HG02970 (cell line): Measurements from ENCODE around the gene YIPF5.

ENCODE experiments used
- ATAC-seq: cut with Tn5 transposase; IDR thresholded peaks from one replicate; pipeline ENCODE4 v1.9.1; 2021; ENCODE audit warnings: mild to moderate bottlenecking, moderate library complexity, moderate number of reproducible peaks; ENCODE audit not compliant: unreplicated experiment, low FRiP score

The YIPF5 gene

DNA sequence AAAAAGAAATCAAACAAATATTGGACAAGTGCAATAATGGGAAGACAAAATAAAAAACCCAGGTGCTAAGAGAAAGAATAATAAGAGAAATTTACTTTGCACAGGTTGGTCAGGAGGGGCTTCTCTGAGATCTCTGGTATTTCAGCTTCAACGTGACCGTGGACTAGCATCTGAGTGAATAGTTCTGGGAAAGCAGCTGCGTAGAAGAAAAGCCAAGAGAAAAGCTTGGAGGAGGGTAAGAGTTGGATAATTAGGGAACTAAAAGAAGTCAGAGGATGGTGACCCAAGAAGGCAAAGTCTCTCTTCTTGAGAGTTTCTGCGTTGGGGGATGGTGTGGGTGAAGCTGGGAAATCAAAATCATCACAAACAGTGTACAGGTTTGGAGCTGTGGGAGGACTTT lies 41.6 kb downstream of the YIPF5 start:
- ATAC-seq = no peak

DNA sequence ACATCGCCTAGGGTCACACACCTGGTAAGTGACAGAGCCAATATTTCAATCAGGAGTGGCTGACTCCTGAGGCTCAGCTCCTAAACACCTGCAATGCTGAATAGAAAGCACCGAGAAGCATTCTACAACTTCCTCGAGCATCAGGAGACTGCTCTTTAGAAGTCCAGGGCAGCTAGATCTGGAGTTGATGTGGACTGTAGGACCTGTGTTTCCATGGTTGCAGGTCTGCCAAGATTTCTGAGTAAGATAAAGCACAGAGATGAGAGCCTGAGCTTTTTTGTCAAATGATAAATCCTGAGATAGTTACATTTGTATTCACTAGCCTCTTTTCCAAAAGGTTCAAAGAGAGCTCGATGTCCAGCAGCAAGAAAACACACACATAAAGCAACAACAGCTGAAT lies 43.8 kb downstream of the YIPF5 start:
- ATAC-seq = no peak

DNA sequence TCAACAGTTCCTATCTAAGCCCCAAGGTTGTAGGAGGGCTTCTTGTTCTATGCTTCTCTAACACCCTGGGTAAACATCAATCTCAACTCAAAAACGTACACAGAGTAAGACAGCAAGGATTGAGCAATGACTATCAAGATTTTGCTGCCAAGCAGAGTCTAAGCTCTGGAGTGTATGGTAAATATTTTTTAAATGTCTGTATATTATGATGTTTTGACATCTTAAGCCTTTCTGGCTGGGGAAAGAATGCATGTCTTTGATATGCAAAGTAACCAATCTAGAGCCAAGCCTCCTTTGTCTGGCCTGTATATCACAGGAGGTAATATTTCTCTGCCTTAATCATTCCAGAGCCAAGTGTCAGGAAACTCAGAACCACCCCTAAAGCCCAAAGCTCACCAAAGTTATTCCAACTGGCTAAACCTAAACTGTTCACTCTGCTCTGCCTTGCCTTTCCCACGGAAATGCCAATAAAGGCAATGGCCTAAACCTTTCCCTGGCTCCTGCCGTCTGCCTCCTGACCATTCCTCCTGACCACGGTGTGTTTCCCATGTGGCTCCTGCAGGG lies 45.2 kb downstream of the YIPF5 start:
- ATAC-seq = no peak

DNA sequence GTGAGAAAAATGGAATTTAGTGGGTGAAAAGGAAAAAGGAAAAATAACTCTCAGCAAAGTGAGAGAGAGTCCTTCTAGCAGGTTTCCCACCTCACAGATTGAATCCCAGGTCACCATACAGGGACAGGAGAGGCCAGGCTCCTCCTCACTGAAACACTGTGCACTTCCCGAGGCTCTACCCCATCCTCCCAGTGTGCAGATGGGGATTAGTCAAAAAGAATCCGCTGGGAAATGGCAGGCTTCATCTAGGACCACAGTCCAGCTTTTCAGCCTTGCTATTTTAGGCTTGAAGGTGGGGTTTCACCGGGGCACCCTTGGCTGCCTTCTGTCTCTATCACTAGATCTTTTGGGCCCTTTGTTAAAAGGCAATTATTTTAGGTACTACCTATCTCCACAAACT lies 47.8 kb downstream of the YIPF5 start:
- no peak for ATAC-seq

DNA sequence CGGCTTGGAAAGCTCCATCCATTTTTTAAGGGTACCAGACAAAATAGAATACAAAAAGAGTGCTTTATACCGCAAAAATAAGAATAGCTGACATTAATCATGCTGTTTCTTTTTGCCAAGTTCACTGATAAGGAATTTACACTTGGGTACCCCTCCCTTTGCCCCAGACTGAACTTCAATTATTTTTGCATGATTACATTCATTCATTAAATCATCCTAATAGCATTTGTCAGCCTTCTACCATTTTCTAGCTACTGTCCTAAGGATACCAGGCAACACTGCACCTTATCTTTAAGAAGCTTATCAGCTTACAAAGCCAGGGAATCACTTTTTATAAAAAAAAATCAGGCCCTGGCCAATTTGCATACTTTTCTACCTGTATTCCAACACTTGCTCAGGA lies 48.4 kb downstream of the YIPF5 start:
- ATAC-seq = no peak

DNA sequence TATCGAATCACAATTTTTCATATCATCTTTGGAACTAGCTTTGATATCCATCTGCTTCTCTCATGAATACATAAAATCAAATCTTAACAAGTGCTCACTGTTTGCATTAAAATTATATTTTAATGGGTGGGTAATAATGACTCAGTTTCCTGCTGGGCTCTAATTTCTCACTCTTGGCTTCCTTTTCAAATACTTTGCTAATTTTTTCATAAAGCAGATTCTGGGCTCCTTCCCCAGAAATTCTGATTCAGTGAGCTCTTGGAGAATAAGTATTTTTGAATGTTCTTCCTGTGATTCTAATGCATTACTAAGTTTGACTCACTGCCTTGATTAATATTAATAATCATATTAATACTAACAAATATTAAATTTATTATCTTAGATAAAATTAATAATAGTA lies 48.9 kb downstream of the YIPF5 start:
- no peak for ATAC-seq

DNA sequence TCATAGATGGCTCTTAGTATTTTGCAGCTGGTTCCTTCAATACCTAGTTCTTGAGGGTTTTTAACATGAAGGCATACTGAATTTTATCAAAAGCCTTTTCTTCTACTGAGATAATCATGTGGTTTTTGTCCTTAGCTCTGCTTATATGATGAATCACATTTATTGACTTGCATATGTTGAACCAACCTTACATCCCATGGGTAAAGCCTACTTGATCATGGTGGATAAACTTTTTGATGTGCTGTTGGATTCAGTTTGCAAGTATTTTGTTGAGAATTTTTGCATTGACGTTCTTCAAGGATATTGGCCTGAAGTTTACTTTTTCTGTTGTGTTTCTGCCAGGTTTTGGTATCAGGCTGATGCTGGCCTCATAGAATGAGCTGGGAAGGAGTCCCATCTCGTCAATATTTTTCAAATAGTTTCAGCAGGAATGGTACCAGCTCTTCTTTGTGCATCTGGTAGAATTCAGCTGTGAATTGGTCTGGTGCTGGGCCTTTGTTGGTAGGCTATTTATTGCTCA lies 49.7 kb downstream of the YIPF5 start:
- ATAC-seq = no peak

DNA sequence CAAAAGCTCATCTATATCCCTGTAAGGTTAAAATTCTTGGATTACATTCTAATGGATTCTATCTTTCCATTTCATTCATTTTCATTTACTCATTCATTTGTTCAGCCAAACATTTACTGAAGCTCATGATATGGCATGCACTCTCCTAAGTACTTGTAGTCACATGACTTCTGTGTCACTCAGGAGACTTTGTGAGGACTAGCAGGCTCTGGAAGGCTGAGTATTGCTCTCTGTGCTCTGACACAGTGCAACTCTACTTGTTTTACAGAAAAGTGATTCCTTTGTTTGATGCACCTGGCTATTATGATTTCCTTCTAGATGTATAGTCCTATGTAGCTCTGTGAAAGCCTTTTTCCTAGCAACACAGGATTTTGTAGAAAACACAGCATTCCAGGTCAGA lies 53.0 kb downstream of the YIPF5 start:
- no peak for ATAC-seq

DNA sequence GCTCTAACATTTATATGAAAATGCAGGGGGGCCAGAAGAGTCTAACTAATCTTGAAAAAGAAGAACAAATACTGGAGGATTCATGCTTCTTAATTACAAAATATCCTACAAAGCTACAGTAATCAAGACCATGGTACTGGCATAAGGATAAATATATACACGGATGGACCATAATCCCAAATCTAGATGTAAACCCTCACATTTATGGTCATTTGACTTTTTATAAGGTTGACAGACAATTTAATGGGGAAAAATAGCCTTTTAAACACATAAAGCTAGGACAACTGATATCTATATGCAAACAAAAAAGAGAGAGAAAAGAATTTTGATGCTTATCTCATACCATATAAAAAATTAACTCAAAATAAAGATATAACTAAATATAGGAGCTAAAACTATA lies 55.9 kb downstream of the YIPF5 start:
- no peak for ATAC-seq
